Mammary epithelial cell (primary cell): ENCODE data around the gene CXADR.

ENCODE experiments used
- EZH2 ChIP-seq: IDR thresholded peaks from 2 replicates; pipeline ENCODE4 v1.6.1; 2012; ENCODE audit warnings: low read length, inconsistent platforms, borderline replicate concordance
- TF ChIP-seq, protein P1 (sequence below), 2 donors: IDR thresholded peaks in 1 of 2; conservative IDR thresholded peaks in 1 of 2; 2 replicates each; pipeline ENCODE4 v1.5.1; 2011 to 2012; ENCODE audit warnings: inconsistent platforms in 2 of 2, low read length in 2 of 2, mild to moderate bottlenecking in 2 of 2, control low read depth in 1 of 2, low read depth in 1 of 2; ENCODE audit not compliant: insufficient read depth in 1 of 2; ENCODE audit errors: extremely low read depth in 1 of 2

DNA sequence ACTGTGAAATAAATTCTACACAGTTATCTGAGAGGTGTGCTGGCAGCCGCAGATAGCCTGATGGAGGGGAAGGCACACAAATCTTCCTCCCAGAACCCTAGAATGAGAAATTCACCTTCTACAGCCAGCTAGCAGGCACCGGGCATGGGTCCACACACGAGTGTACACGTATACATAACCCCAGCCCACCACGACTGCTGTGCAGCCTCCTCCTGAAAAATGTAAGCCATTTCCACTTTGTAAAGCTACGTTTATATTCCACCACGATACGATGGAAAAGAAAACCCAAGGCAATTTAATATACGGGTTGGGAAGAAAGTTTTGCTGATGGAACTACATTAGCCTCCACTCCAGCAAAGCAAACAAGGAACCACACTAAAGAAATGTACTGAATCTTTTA, 98.1 kb downstream of the CXADR start:
- TF ChIP-seq, protein P1, sequence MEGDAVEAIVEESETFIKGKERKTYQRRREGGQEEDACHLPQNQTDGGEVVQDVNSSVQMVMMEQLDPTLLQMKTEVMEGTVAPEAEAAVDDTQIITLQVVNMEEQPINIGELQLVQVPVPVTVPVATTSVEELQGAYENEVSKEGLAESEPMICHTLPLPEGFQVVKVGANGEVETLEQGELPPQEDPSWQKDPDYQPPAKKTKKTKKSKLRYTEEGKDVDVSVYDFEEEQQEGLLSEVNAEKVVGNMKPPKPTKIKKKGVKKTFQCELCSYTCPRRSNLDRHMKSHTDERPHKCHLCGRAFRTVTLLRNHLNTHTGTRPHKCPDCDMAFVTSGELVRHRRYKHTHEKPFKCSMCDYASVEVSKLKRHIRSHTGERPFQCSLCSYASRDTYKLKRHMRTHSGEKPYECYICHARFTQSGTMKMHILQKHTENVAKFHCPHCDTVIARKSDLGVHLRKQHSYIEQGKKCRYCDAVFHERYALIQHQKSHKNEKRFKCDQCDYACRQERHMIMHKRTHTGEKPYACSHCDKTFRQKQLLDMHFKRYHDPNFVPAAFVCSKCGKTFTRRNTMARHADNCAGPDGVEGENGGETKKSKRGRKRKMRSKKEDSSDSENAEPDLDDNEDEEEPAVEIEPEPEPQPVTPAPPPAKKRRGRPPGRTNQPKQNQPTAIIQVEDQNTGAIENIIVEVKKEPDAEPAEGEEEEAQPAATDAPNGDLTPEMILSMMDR (conservative IDR thresholded peaks at IDR 0.05 in 1 of 2, IDR thresholded peaks at IDR 0.05 in 1 of 2; ENCODE audit: extremely low read depth in 1 of 2, insufficient read depth in 1 of 2, low read depth in 1 of 2, low read length in 2 of 2) = no peak
- TF ChIP-seq EZH2 = no peak
